Measurements from ENCODE around the gene SLC2A4RG. TPM values are rescaled to one million over a fixed set of nuclear protein-coding genes. Genes with fewer than 3 reads are reported as not detected.

Gene SLC2A4RG
- total RNA-seq, 2 donors from 2014 or later: 47.9 to 71.0 TPM

- DNase-seq (peak; percentile 79), ATAC-seq (peak; percentile 9 to 45)
- intact Hi-C loops (cut with DNase I): no loop called here
Observed at GRCh38 chr20:63698739-63699465, 40.7 kb upstream of the SLC2A4RG start.

- DNase-seq (peak; percentile 31), ATAC-seq (no peak)
- intact Hi-C loops (cut with DNase I): no loop called here
Observed at GRCh38 chr20:63699466-63700198, 39.9 kb upstream of the SLC2A4RG start.

GRCh38 chr20:63700199-63701050 is 39.2 kb upstream of the SLC2A4RG start:
- ATAC-seq: no peak
- intact Hi-C loops (cut with DNase I): no loop called here
- peak; percentile 21 for DNase-seq

DNA sequence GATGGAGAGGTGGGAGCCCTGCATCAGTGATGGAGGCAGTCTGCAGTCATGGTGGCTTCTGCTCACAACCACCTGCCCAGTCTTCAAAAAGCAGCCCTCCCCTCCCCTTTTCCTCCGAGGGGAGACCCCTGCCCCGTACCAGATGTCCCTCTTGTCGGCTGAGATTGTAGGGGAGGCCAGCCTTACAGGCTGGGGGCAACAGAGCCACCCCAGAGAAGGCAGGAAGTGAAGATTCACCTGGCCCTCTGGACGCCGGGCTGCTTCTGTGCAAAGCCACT is 38.6 kb upstream of the SLC2A4RG start:
- no peak for ATAC-seq
- intact Hi-C loops (cut with DNase I): no loop called here
- no peak for DNase-seq

DNA sequence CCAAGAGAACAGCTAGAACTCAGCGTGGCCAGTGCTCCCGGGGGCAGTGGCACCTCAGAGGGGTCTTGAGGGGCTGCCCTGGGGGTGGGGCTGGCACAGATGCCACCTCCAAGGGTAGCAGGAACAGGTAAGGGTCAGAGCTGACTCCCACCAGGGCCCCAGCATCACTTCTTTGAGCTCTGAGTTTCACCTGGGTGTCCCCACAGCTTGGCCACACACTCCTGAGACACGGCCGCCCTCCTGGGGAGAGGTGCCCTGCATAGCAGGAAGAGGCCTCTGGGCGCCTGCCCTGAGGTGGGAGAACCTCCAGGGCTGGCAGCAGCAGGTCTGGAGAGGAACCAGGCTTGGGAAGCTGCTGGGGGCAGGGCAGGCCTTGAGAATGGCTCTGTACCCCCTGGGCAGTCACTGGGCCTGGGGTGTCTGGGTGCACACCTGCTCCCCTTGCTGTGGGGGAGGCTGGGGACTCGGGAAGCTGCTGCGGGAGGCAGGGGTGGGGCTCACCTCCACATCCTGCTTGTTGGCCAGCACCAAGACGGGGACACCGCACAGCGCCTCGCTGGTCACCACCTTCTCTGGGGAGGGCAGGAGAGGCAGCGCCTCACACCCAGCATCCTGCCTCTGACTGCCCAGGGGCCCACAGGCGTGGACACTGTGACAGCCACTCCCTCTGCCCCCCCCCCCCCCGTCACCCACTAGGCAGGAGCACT is 38.1 kb upstream of the SLC2A4RG start:
- intact Hi-C loops (cut with DNase I): no loop called here
- DNase-seq (peak; percentile 20), ATAC-seq (no peak)

DNA sequence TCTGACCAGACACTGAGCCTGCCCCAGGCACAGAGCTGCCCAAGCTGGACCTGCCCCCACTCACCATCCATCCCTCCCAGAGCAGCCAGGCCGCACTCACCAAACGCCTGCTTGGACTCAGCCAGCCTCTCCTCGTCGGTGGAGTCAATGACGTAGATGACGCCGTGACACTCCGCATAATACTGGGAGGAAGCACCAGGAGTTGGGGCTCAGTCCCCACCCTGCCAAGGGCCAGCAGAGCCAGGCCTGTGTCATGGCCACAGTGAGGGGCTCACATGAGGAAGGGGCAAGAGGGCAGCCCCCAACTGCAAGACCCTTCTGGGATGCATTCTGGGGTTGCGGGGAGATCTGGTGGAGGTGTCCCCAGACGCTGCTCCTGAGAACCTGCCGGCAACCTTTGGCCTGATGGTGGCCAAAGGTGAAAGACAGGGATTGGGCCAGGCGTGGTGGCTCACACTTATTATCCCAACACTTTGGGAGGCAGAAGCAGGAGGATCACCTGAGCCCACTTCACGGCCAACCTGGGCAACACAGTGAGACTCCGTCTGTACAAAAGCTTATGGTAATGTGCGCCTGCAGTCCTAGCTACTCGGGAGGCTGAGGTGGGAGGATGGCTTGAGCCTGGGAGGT is 37.4 kb upstream of the SLC2A4RG start:
- intact Hi-C loops (cut with DNase I): no loop called here
- peak; percentile 22 for DNase-seq
- no peak for ATAC-seq

- DNase-seq (no peak), ATAC-seq (no peak)
- intact Hi-C loops (cut with DNase I): no loop called here
Observed at GRCh38 chr20:63702751-63703470, 36.7 kb upstream of the SLC2A4RG start.

GRCh38 chr20:63703471-63703975 is 36.1 kb upstream of the SLC2A4RG start:
- DNase-seq (no peak), ATAC-seq (no peak)
- intact Hi-C loops (cut with DNase I): no loop called here

DNA sequence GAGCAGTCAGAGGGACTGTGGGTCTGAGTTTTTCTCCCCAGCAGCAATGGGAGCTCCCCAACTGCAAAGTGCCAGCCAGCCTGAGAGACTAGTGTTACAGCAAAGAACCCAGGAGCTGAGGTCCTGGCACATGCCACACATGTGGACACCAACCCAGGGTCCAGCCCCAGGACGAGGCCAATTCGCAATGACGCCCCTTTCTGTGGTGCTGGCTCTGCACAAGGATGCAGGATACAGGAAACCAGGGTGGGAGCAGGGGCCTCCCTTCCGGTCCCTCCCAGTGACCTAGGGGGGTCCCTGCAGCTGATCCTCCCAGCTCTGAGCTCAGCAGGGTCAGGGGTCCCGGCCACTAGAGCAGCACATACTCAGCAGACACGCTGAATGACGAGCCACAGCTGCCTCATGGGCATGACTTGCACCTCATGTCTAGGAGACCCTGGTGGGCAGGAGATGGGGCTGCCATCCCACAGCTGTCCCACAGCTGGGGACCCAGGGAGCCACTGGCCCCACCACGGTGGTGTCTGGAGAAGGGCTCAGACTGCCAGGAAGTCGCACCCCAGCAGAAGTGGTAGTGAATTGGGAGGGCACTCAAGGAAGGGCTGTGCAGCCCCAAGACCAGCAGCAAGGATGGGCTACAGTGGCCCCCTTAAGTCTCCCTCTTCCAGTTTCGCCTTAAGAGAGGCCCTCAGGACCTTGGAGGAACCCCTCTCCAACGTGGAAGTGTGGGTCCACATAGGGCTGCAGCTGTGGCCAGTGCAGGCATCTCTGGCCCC is 35.4 kb upstream of the SLC2A4RG start:
- intact Hi-C loops (cut with DNase I): no loop called here
- ATAC-seq (no peak), DNase-seq (no peak)

GRCh38 chr20:63704749-63705117 is 34.8 kb upstream of the SLC2A4RG start:
- intact Hi-C loops (cut with DNase I): no loop called here
- DNase-seq (no peak), ATAC-seq (no peak)

DNA sequence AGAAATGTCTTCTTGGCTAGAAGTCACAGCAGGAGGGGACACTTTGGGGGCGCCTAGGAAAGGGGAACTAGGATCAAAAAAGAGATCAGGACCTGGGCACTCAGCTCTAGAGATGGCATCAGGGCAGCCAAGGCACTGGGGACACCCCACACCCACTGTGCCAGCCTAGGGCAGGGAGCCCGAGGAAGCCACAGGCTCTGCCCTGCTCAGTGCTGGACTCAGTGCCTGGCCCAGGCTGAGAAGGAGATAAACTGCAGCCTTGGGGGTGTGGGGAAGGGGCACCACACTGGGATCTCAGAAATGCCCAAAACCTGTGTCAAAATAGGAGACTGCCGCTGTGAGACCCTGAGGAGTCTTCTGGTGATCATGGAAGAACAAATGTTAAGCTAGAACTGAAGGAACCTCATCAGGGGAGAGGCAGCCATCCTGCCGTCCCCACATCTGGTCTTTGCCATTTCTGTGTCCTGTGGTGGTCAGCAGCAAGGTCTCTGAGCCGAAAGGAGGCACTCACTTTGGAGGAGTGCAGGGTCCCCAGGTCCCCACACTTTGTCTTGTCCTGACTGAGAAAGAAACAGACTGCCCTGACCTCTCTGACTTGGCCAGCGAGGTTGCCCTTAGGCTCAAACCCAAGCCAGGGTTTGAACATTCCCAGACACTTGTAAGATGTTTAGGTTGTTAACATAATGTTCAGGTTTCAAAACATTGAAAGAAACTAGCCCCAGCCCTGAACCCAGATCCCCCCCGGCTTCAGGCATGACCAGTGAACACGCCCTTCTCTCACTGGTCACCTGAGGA is 34.1 kb upstream of the SLC2A4RG start:
- ATAC-seq (no peak), DNase-seq (no peak)
- intact Hi-C loops (cut with DNase I): no loop called here

GRCh38 chr20:63706027-63706695 is 33.4 kb upstream of the SLC2A4RG start:
- DNase-seq: no peak
- intact Hi-C loops (cut with DNase I): no loop called here
- no peak for ATAC-seq

DNA sequence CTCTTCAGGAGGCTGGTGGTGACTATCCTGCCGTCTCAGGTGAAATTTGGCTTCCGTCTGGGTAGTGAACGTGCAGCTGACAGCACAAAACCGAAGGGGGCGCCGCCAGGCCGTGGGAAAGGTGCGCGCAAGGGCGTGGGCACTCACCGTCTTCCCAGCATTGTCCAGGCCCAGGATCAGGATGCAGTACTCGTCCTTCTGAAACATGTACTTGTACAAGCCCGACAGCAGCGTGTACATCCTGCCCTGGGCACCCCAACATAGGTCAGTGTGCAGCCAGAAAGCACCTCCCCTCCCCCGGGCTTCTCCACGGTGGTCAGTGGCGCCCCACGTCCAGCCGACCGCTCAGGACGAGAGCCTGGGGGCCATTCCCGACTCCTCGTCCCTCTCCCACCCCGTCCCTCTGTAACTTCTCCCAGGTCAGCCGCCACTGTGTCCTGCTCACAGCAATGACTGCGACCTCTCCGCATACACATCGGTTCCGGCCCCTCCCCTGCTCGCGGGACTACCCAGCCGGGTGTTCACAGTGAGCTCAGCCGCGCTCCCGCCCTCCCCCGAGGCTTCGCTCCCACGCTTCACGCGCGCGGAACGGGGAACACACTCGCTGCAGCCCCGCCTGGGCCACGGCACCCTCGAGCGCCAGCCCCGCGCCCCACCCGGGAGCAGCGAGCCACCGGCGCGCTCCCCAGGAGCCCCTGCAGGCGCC is 32.6 kb upstream of the SLC2A4RG start:
- intact Hi-C loops (cut with DNase I): loop anchor here in 1 of 2 donors (1.0 kb wide), 1 partner anchor 49 kb away; the partner anchor contains the start of gene RTEL1
- peak; percentile 39 to 54 for ATAC-seq
- peak; percentile 67 for DNase-seq

- intact Hi-C loops (cut with DNase I): loop anchor here in 1 of 2 donors (1.0 kb wide), 1 partner anchor 49 kb away; the partner anchor contains the start of gene RTEL1
- DNase-seq (peak; percentile 92), ATAC-seq (peak; percentile 95 to 97)
Observed at GRCh38 chr20:63707558-63708300, 31.8 kb upstream of the SLC2A4RG start, which contains the start of the genes ARFRP1 and ZGPAT. Gene ARFRP1, minus strand, starts transcription at chr20:63707976. Its CDS starts 885 bp downstream, at chr20:63707091. Gene ZGPAT, plus strand, starts transcription at chr20:63708039. Its CDS starts 542 bp downstream, at chr20:63708581.

Data from left cardiac atrium (tissue), 4 donors.